Measurements from ENCODE around the gene IKZF2. TPM values are rescaled to one million over a fixed set of nuclear protein-coding genes. Genes with fewer than 3 reads are reported as not detected.

The IKZF2 gene
- polyA plus RNA-seq, 2 of the 4 experiments (the other 2 are of a cell fraction), result 0.17 to 0.44 TPM

DNA sequence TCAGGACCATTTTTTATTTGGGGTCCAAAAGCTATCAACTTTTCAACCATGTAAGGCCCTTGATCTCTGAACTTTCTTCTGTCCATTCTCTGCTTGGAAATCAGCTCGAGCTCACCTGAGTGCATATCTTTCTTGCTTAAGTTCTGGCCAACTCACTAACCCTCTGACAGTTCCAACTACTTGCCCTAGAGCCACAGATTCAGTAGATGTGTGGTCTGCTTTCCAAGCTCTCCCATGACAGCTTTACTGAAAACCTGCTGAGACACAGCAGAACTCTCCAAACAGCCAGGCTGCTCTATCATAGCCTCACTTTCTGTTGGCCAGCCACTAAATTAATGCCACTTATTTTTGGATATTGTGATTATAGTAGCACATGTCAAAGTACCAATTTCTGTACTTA lies 21.2 kb upstream of the IKZF2 start:
- CTCF ChIA-PET, result interaction anchor here (1.6 kb wide), 1 partner anchor 19 kb away, joined by 4 read pairs; no protein-coding TSS in a partner anchor
- FAIRE-seq (no peak), ATAC-seq (no peak), DNase-seq (ENCODE audit: low read depth in 1 of 2, low spot score in 1 of 2) (no peak)
- WGBS (ENCODE audit: missing lambda C conversion rate), result 5% methylated on average over 1 of the region's 1 CpG
- Histone ChIP-seq H3K9me3 (no peaks in the 10 kb centered on the region), H3K27ac (no peak overlapping the region), H3K4me2 (no peak overlapping the region), H3K4me1 (no peaks in the 10 kb centered on the region), H3K4me3 (no peak overlapping the region)
- TF ChIP-seq ZSCAN20 (CRISPR knock-in tag; IDR thresholded peaks at IDR 0.05) (no peak), CBX2 (IDR thresholded peaks at IDR 0.05; ENCODE audit: borderline replicate concordance, low read depth) (no peak), HOXA7 (CRISPR knock-in tag; IDR thresholded peaks at IDR 0.05) (no peak), NPAS2 (CRISPR knock-in tag; IDR thresholded peaks at IDR 0.05; ENCODE audit: borderline replicate concordance) (no peak), JUNB (IDR thresholded peaks at IDR 0.05) (no peak), PBX3 (IDR thresholded peaks at IDR 0.05) (no peak), HOXB13 (CRISPR knock-in tag; IDR thresholded peaks at IDR 0.05; ENCODE audit: low read depth) (no peak), MAZ (IDR thresholded peaks at IDR 0.05; ENCODE audit: borderline replicate concordance, low read depth, low read length) (no peak), PHF8 (IDR thresholded peaks at IDR 0.05; ENCODE audit: borderline replicate concordance, low read depth) (no peak), JUN (IDR thresholded peaks at IDR 0.05) (no peak), NFE2L2 (conservative IDR thresholded peaks at IDR 0.05; ENCODE audit: low read length) (no peak), TP53 (CRISPR knock-in tag; IDR thresholded peaks at IDR 0.05) (no peak), KDM5A (IDR thresholded peaks at IDR 0.05) (no peak), ZFP36 (IDR thresholded peaks at IDR 0.05; ENCODE audit: borderline replicate concordance, partially characterized antibody) (no peak), CHD2 (IDR thresholded peaks at IDR 0.05; ENCODE audit: low read length, partially characterized antibody) (no peak), FOSL2 (IDR thresholded peaks at IDR 0.05) (no peak), FOSL2 (CRISPR knock-in tag; IDR thresholded peaks at IDR 0.05) (no peak)
- POLR2A ChIA-PET, result no interaction called here

- no peak overlapping the region for H3K4me3 ChIP-seq
- ChIA-PET CTCF (no interaction called here), POLR2A (no interaction called here)
- WGBS (ENCODE audit: missing lambda C conversion rate), result 57% methylated on average over 4 of the region's 4 CpGs
- no peak for DNase-seq (ENCODE audit: low read depth in 1 of 2, low spot score in 1 of 2)
- H3K4me2 ChIP-seq, result no peak overlapping the region
- no peaks in the 10 kb centered on the region for H3K9me3 ChIP-seq
- ATAC-seq, result no peak
- no peak for FAIRE-seq
- H3K27ac ChIP-seq, result no peak overlapping the region
- no peak for TF ChIP-seq RAD21 (conservative IDR thresholded peaks at IDR 0.05 in 1 of 2, IDR thresholded peaks at IDR 0.05 in 1 of 2)
- TF ChIP-seq ZSCAN20 (CRISPR knock-in tag; IDR thresholded peaks at IDR 0.05), result no peak
- no peak for TF ChIP-seq HOXB5 (CRISPR knock-in tag; IDR thresholded peaks at IDR 0.05)
- TF ChIP-seq PBX3 (IDR thresholded peaks at IDR 0.05), result no peak
- no peak for TF ChIP-seq CBX8 (IDR thresholded peaks at IDR 0.05)
- no peak for TF ChIP-seq ESRRA (IDR thresholded peaks at IDR 0.05; ENCODE audit: borderline replicate concordance, low read length)
- no peak for TF ChIP-seq RNF2 (IDR thresholded peaks at IDR 0.05; ENCODE audit: borderline replicate concordance, low read depth)
- TF ChIP-seq, protein P1, sequence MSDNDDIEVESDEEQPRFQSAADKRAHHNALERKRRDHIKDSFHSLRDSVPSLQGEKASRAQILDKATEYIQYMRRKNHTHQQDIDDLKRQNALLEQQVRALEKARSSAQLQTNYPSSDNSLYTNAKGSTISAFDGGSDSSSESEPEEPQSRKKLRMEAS (IDR thresholded peaks at IDR 0.05), result no peak
- H3K4me1 ChIP-seq, result no peaks in the 10 kb centered on the region
Measured at GRCh38 chr2:213171147-213171546, 19.7 kb upstream of the IKZF2 start.

GRCh38 chr2:213167271-213167930 lies 16.0 kb upstream of the IKZF2 start:
- H3K27ac ChIP-seq, result no peak overlapping the region
- H3K4me1 ChIP-seq, result no peaks in the 10 kb centered on the region
- H3K4me3 ChIP-seq, result no peak overlapping the region
- no peaks in the 10 kb centered on the region for H3K9me3 ChIP-seq
- FAIRE-seq, result no peak
- ATAC-seq, result no peak
- no peak overlapping the region for H3K4me2 ChIP-seq
- 65% methylated on average over 2 of the region's 2 CpGs for WGBS (ENCODE audit: missing lambda C conversion rate)
- ChIA-PET POLR2A (no interaction called here), CTCF (no interaction called here)
- no peak for DNase-seq (ENCODE audit: low read depth in 1 of 2, low spot score in 1 of 2)
- TF ChIP-seq, protein P2, sequence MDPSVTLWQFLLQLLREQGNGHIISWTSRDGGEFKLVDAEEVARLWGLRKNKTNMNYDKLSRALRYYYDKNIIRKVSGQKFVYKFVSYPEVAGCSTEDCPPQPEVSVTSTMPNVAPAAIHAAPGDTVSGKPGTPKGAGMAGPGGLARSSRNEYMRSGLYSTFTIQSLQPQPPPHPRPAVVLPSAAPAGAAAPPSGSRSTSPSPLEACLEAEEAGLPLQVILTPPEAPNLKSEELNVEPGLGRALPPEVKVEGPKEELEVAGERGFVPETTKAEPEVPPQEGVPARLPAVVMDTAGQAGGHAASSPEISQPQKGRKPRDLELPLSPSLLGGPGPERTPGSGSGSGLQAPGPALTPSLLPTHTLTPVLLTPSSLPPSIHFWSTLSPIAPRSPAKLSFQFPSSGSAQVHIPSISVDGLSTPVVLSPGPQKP (IDR thresholded peaks at IDR 0.05; ENCODE audit: low read depth, low read length), result no peak
- TF ChIP-seq PBX3 (IDR thresholded peaks at IDR 0.05), result no peak
- no peak for TF ChIP-seq EP300 (IDR thresholded peaks at IDR 0.05)
- TF ChIP-seq HDAC2 (IDR thresholded peaks at IDR 0.05), result no peak
- no peak for TF ChIP-seq NFE2L2 (conservative IDR thresholded peaks at IDR 0.05; ENCODE audit: low read length)
- no peak for TF ChIP-seq BHLHE40 (IDR thresholded peaks at IDR 0.05; ENCODE audit: low read depth, low read length)
- no peak for TF ChIP-seq JUNB (IDR thresholded peaks at IDR 0.05)
- TF ChIP-seq POLR2A (IDR thresholded peaks at IDR 0.05; ENCODE audit: low read length), result no peak
- no peak for TF ChIP-seq GATA3 (IDR thresholded peaks at IDR 0.05; ENCODE audit: borderline replicate concordance)
